GM18519 (cell line): ENCODE data around the gene LDOC1.
"Not testable (repeated sequence)": the region's sequence is repeated elsewhere in the genome, so short reads cannot be mapped to it uniquely, and the experiment has no call there.

ENCODE experiments used
- ATAC-seq: cut with Tn5 transposase; IDR thresholded peaks from one replicate; pipeline ENCODE4 v1.9.1; 2021; ENCODE audit warnings: mild to moderate bottlenecking, moderate library complexity; ENCODE audit not compliant: unreplicated experiment, low FRiP score

LDOC1 gene

DNA sequence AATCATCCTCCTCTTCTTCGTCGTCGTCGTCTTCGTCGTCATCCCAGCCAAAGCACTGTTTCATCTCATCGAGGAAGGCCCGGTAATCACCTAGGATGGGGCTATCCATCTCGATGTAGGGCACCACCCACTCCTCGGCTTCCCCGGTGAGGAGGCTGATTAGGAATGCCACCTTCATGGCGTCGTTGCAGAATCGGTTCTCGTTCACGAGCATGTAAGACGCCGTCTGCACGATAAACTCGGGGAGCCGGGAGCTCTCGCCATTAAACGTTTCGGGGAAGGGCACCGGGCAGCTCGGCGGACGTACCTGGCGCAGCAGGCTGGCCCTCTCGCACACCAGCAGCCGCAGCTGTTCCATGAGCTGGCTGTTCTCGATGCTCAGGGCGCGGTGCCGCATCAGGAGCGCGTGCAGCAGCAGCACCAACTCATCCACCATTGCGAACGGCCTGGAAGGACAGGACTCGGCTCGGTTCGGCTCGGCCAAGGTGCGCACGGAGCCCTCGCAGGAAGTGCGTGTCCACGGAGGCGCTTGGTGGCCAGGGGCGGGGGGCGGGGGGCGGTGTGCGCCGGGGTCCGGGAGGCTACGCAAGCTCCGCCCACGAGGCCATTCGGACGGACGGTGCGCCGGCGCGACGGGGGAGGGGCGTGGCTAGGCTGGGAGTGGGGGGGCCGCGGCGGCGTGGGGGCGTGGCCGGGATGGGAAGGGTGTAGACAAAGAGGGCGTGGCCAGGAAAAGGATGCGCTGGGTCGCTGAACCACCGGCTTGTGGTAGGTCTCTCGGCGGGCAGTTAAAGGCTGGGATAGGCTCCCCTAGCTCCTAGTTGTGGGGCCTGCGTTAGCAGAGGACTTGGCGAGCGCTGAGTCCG is at the start of gene LDOC1:
Gene LDOC1 (minus strand): TSS at position 544 of the 866 bp plus-strand sequence. CDS start 108 bp downstream, at position 436.
- no peak for ATAC-seq

DNA sequence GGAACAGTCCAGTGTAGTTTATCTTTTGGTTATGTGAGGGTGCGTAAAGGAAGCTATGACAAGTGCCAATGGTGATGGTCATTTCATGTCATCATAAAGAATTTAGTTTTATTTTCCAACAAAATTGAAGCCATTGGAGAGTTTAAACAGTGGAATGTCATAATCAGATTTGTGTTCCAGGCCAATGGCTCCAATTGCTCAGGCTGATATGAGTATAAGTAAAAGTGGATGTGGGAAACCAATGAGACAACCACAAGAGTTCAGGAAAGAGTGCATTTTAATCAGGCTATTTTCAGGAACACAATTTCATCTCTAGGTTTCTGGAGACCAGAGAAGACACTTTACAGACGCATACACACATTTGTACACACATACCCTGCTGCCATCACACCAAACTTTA is 44.7 kb upstream of the LDOC1 start:
- no peak for ATAC-seq

DNA sequence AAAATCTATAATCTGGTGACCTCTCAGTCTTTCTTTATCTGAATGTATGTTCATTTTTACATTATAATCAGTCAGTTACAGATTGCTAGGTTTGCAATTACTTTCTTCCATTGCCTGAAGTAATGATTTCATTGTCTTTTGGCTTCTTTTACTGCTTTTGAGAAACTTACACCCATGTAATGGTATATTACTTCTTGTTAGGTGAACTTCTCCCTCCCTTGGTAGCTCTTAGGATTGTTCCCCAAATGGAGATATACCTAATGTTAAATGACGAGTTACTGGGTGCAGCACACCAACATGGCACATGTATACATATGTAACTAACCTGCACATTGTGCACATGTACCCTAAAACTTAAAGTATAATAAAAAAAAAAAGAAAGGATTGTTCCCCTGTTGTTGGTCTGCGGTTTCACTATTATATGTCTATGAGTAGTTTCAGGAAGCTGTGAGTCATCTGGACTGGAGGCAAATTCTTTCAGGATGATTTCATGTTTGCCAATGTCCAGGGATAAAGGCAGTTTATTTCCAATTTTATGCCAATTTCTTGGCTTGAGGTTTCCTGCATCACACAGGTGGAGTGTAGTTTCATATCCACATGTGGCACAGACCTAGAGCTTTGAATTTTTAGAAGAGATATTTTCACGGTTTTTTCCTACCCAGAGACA is 43.5 kb upstream of the LDOC1 start:
- no peak for ATAC-seq

DNA sequence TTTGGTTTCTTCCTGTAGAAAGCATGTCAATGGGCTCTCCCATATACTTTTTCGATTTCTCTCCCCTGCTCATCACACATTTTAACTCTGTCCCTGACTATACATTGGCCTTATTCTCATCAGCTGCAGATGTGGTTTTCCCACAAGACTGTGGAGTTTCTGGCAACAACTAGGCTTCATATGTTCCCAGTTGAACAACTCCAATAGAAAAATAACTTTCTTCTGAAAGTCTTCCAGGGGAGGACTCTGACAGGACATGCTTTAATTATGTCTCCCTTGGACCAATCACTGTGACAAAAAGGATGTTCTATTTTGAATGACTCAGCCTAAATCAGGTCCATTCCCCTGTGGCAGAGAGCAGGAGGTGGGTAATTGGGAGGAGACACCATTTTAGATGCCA is 37.3 kb upstream of the LDOC1 start:
- no peak for ATAC-seq

DNA sequence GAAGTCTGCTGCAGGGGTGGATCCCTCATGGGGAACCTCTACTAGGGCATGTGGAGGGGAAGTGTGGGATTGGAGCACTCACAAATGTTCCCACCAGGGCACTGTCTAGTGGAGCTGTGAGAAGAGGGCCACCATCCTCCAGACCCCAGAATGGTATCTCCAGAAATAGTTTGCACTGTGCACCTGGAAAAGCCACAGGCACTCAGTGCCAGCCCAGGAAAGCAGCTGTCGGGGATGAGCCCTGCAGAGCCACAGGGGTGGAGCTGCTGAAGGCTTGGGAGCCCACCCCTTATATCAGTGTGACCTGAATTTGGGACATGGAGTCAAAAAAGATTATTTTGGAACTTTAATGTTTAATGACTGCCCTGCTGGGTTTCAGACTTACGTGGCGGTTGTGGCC is 25.0 kb upstream of the LDOC1 start:
- no peak for ATAC-seq

DNA sequence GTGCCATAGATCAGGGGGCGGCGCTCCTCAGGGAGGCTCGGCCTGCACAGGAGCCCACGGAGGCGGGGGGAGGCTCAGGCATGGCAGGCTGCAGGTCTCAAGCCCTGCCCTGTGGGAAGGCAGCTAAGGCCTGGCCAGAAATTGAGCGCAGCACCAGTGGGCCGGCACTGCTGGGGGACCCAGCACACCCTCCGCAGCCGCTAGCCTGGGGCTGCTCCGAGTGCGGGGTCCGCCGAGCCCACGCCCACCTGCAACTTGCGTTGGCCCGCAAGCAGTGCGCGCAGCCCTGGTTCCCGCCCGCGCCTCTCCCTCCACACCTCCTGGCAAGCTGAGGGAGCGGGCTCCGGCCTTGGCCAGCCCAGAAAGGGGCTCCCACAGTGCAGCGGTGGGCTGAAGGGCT is 11.6 kb upstream of the LDOC1 start:
- ATAC-seq, result not testable (repeated sequence)

DNA sequence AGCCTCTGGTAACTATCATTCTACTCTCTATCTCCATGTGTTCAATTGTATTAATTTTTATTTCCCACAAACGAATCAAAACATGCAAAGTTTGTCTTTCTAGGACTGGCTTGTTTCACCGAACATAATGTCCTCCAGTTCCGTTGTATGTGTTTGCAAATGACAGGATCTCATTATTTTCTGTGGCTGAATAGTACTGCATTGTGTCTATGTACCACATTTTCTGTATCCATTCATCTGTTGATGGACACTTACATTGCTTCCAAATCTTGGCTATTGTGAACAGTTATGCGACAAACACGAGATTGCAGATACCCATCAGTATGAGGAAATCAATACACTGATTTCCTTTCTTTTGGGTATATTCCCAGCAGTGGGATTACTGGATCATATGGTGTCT is 8.4 kb upstream of the LDOC1 start:
- ATAC-seq, result no peak

DNA sequence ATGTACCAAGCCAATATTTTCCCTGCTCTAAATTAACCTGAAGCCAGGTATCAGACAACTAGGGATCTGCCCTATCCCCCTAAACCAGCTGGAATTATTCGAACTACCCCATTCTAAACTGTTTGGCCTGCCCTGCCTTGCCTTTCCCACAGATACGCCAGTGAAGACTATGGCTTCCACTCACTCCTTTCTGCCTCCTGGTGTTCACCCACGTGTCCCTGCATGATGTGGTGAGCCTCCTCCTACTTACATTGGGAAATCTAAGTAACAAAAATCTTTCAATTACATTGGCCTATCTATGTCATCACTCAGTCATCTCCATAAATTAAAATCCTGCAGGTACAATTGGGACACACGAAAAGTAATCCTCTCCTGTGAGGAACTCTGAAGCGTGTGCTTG is 6.1 kb upstream of the LDOC1 start:
- ATAC-seq, result no peak

DNA sequence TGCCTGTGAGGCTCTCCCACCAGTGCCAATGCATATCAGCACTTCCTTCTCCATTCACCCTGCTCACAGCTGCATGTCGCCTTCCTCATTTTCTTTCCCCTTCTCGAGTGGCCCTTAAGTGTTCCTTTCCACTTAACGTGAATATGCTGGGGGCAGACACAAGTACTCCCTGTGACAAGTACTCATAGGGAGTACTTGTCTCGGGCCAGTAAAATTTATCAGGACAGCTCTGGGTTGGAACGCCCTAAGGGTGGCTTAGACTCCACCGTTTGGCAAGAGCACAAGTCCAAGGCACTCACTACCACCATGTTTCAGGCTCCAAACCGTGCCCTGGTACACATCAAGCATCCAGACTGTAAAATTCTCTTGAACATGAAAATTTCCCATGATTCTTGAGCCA is 3.9 kb upstream of the LDOC1 start:
- no peak for ATAC-seq

DNA sequence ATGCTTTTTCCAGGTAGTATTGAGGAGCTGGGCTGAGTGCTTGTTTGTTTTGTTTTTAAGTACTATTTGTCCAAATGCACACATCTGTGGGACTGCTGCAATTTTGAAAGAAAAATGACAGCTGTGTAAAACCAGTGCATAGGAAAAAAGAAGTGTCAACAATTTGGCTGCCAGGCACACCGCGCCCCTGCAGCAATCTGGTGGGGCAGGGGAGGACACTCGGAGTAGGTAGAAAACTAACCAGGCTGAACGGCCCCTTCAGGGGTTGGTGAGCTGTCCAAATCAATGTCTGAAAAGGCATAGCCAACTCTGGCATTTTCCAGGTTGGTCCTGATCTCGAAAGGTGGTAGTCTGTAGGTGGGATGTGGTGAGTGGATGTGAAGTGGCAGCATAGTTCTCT is 1.1 kb downstream of the LDOC1 start:
- no peak for ATAC-seq

DNA sequence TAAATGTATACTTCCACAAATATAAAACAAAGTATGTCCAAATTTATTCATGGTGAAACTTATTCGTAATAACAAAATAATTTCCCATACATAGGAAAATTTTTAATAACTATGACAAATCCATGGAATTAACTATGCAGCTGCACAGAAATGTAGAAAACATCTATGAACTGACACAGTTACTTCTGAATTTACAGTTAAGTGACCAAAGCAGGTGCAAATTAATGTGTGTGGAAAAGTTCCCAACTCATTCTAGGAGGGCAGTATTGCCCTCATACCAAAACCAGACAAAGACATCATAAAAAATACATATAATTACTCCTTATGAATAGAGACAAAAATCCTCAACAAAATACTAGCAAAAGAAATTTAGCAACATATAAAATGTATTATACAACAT is 12.5 kb downstream of the LDOC1 start:
- ATAC-seq, result no peak

DNA sequence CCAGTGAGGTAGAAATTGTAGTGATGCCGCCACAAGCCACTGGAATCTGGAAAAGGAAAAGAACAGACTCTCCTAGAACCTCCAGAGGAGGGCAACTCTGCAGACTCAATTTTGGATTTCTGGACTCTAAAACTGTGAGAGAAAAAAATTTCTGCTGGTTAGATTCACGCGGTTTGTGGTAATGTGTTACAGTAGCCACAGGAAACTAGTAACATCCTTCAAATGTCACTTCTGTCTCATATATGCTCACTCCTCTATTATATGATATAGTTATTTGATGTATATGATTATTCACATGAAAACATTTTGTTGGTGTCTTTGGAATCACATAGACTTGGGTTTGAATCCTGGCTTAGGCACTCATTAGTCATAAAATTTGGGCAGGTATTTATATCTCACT is 18.8 kb downstream of the LDOC1 start:
- no peak for ATAC-seq

DNA sequence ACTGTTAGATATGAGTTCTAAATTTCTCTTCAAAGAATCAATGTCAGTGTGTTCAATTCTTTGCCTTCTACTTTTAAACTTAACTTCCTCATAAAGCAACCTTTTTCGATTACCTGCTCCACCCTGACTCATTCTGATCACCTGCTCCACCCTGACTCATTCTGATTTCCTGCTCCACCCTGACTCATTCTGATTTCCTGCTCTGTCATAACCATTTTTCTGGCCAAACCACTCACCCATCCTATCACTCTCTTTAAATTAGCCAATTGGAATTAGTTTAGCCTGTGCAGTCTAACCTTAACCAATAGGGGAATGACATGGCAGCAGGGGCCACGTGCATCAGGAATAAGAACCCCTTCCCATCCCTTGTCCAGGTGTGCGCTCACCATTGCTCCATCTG is 21.7 kb downstream of the LDOC1 start:
- ATAC-seq, result not testable (repeated sequence)

DNA sequence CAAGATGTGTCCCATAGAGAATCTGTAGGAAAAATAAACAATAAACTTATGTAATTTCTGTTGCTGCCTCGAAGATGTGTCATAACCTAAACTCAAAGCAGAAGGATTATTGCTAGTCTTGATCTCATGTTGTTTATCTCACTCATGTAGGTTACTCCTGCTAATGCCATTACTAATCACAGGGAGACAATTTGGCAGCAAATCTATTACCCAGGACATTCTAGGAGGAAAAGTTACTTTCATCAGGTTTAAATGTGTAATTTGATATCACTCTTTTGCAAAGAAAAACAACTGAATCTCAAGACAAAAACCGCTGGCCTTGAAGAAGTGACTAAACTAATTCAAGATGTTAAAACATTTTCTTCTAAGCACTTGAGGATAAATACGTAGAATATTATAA is 34.0 kb downstream of the LDOC1 start:
- no peak for ATAC-seq

DNA sequence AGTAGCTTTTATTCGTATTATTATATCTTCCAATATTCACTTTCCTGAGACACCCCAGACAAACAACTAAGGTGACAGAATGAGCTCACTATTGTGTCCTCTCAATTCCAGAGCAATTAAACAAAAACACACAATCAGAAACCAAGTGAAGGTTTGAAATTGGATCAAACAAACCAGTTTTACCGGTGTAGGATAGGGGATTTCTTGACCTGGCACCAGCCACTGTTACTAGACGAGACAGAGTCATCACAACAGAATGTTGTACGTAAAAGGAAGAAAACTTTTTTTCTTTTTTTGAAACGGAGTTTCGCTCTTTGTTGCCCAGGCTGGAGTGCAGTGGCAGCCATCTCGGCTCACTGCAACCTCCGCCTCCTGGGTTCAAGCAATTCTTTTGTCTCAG is 43.7 kb downstream of the LDOC1 start:
- ATAC-seq, result no peak

DNA sequence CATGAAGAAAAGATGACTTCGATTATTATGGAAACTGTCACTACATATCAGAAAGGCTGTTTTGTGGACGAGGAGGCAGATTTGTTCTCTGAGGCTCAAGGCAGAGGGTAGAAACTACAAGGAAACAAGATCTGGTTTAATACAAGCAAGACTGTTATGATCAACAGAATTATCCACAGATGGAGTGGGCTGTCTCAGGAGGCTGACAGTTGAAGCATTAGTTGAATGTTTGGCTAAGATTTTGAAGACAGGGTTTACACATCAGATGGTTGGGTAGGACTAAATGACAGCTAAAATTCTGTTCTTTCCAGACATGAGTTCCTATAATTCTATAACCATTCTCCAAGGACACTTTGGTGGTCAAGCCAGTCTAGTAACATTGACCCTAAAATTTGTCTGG is 49.8 kb downstream of the LDOC1 start:
- ATAC-seq, result no peak
